Lung (tissue), 12 donors: ENCODE measurements around the gene ORAI3. TPM values are rescaled to one million over a fixed set of nuclear protein-coding genes. Genes with fewer than 3 reads are reported as not detected.

ENCODE experiments used
- ATAC-seq: fragments of 200-7000 bp; cut with Tn5 transposase; one replicate; pipeline ENCODE4 v1.9.1; 2020; ENCODE audit warnings: moderate number of reproducible peaks; ENCODE audit not compliant: insufficient read depth, low FRiP score
- DNase-seq, 3 donors: peaks; one replicate each; pipeline ENCODE4 v3.0.0-alpha.2; 2013 to 2017
- H3K27ac ChIP-seq, 2 donors: one replicate each; pipeline ENCODE4 v1.5.1; 2013; ENCODE audit warnings: mild to moderate bottlenecking in 2 of 2, moderate library complexity in 2 of 2, control low read depth in 1 of 2, inconsistent platforms in 1 of 2, low read depth in 1 of 2, low read length in 1 of 2
- H3K27me3 ChIP-seq, 3 donors: one replicate each; pipeline ENCODE4 v1.5.1; 2013; ENCODE audit warnings: low read length in 2 of 3; ENCODE audit not compliant: control insufficient read depth in 3 of 3, insufficient read depth in 3 of 3
- H3K36me3 ChIP-seq, 4 donors: one replicate each; pipeline ENCODE4 v1.5.1; 2013; ENCODE audit warnings: low read length in 4 of 4, mild to moderate bottlenecking in 1 of 4, moderate library complexity in 1 of 4; ENCODE audit not compliant: control insufficient read depth in 4 of 4, insufficient read depth in 4 of 4
- H3K4me1 ChIP-seq, 5 donors: one replicate each; pipeline ENCODE4 v1.5.1; 2013; ENCODE audit warnings: low read length in 5 of 5, mild to moderate bottlenecking in 2 of 5, moderate library complexity in 1 of 5; ENCODE audit not compliant: control insufficient read depth in 5 of 5, insufficient read depth in 5 of 5
- H3K4me3 ChIP-seq: one replicate; pipeline ENCODE4 v1.5.1; 2013; ENCODE audit warnings: mild to moderate bottlenecking, control low read depth, moderate library complexity
- H3K9ac ChIP-seq, 2 donors: one replicate each; pipeline ENCODE4 v1.5.1; 2013; ENCODE audit warnings: low read length in 2 of 2, control low read depth in 1 of 2; ENCODE audit not compliant: insufficient read depth in 1 of 2
- H3K9me3 ChIP-seq, 4 donors: one replicate each; pipeline ENCODE4 v1.5.1; 2013; ENCODE audit warnings: low read length in 3 of 4, mild to moderate bottlenecking in 1 of 4, moderate library complexity in 1 of 4; ENCODE audit not compliant: control insufficient read depth in 4 of 4, insufficient read depth in 3 of 4
- CTCF ChIP-seq: IDR thresholded peaks from 2 replicates; pipeline ENCODE4 v1.5.1; 2012; ENCODE audit warnings: mild to moderate bottlenecking; ENCODE audit errors: control extremely low read depth, extremely low read depth
- WGBS, 2 donors: extraction: QIAGEN DNeasy Blood & Tissue Kit; methylation state at CpG; one replicate each; pipeline ENCODE4 v1.1.7; 2013; 5-methylcytosine and 5-hydroxymethylcytosine counted together
- polyA plus RNA-seq, 2 donors: library from polyadenylated mRNA; stranded (reverse); fragments of 200-250 nt; gene quantifications; one replicate each; pipeline ENCODE4 v1.2.1, GENCODE V29; 2013
- total RNA-seq, 2 donors: library from RNA; depleted of rRNA in 1 of 2; stranded (reverse); fragments of >200 nt in 1 of 2; gene quantifications; one replicate each; pipeline ENCODE4 v1.2.1, GENCODE V29; 2014 to 2021
- donor health status: control.
- donor health status: control.
- donor health status: Bipolar disorder and iron deficiency.
- donor health status: healthy.
- donor health status: DM: yes; HTN: yes; CAD: no.

ORAI3 gene
- total and polyA plus RNA-seq, 4 donors, result 20.2 to 27.4 (median 23.6) TPM

GRCh38 chr16:30957456-30958174 is 8.7 kb downstream of the ORAI3 start, which contains the start of gene SETD1A:
Gene SETD1A (plus strand): TSS chr16:30957754. CDS start chr16:30958732, 978 bp downstream.
- Histone ChIP-seq H3K4me1 (peaks cover 0 to 20% (median 4%) of the 10 kb centered on the region in 5 donors), H3K36me3 (peaks cover 6 to 24% (median 22%) of the 10 kb centered on the region in 4 donors), H3K9ac (peak within 1 kb of the TSS; percentile 74 to 97), H3K9me3 (no peaks in the 10 kb centered on the region), H3K27ac (peak within 1 kb of the TSS; percentile 92 to 100), H3K27me3 (no peaks in the 10 kb centered on the region), H3K4me3 (peak within 1 kb of the TSS; percentile 49)
- WGBS, 2 donors, result 0 to 1% methylated on average over 41 to 85 of the region's 85 CpGs
- no peak for TF ChIP-seq CTCF
- DNase-seq, result peak; percentile 97 to 99 (median 98)
- ATAC-seq, result peak; percentile 94

- Histone ChIP-seq H3K9ac (peak overlapping the region; percentile 39 to 58), H3K27ac (peak overlapping the region; percentile 92 to 100), H3K4me1 (peaks cover 0 to 18% (median 4%) of the 10 kb centered on the region in 5 donors), H3K27me3 (no peaks in the 10 kb centered on the region), H3K36me3 (peaks cover 9 to 32% (median 24%) of the 10 kb centered on the region in 4 donors), H3K9me3 (no peaks in the 10 kb centered on the region), H3K4me3 (peak overlapping the region; percentile 49)
- WGBS, 2 donors, result 11 to 17% methylated on average over 43 to 55 of the region's 55 CpGs
- no peak for TF ChIP-seq CTCF
- ATAC-seq (no peak), DNase-seq (peak; percentile 30 to 70 (median 51))
Observed at GRCh38 chr16:30958175-30959079, 9.6 kb downstream of the ORAI3 start.

- Histone ChIP-seq H3K9ac (no peak overlapping the region), H3K4me3 (no peak overlapping the region), H3K27ac (no peak overlapping the region), H3K4me1 (peaks cover 0 to 12% (median 4%) of the 10 kb centered on the region in 5 donors), H3K27me3 (no peaks in the 10 kb centered on the region), H3K36me3 (peaks cover 23 to 50% (median 38%) of the 10 kb centered on the region in 4 donors), H3K9me3 (no peaks in the 10 kb centered on the region)
- WGBS, 2 donors, result 94 to 97% methylated on average over 11 of the region's 11 CpGs
- no peak for TF ChIP-seq CTCF
- ATAC-seq, result no peak
- no peak for DNase-seq
Observed at GRCh38 chr16:30961384-30961783, 12.5 kb downstream of the ORAI3 start.
